B cell (primary cell): ENCODE measurements around the gene SIX5. TPM values are rescaled to one million over a fixed set of nuclear protein-coding genes. Genes with fewer than 3 reads are reported as not detected.

ENCODE experiments used
- ATAC-seq: fragments of 200-7000 bp; cut with Tn5 transposase; one replicate; pipeline ENCODE4 v1.10.0; 2021; ENCODE audit warnings: low read depth, mild to moderate bottlenecking, moderate number of reproducible peaks, moderate library complexity
- CTCF ChIA-PET: fragments of 350-600 bp; sonication (Branson Sonifier 250); formaldehyde crosslinking; loops from one replicate; lab custom pipeline; 2021; ENCODE audit warnings: antibody characterized with exemption, inconsistent platforms; lab: Charles Lee
- POLR2A ChIA-PET: fragments of 350-600 bp; sonication (Branson Sonifier 250); formaldehyde crosslinking; loops from one replicate; lab custom pipeline; 2021; ENCODE audit warnings: antibody characterized with exemption; lab: Charles Lee
- DNase-seq: peaks from one replicate; pipeline ENCODE4 v3.0.0; 2013
- H2AFZ ChIP-seq: 2 replicates; pipeline ENCODE4 v1.6.1; 2012; ENCODE audit warnings: mild to moderate bottlenecking, low read depth, low read length; ENCODE audit not compliant: insufficient read depth, poor library complexity, severe bottlenecking
- H3K27ac ChIP-seq, 2 donors: 1 replicate in 1 of 2; 2 replicates in 1 of 2; pipeline ENCODE4 v1.5.1; 2012 to 2013; ENCODE audit warnings: low read length in 2 of 2, mild to moderate bottlenecking in 2 of 2, moderate library complexity in 1 of 2
- H3K27me3 ChIP-seq, 4 experiments: fragments of 200-600 bp in 1 of 4; sonication (generic) in 1 of 4; replicated peaks in 1 of 4; 1 replicate in 2 of 4; 2 replicates in 2 of 4; pipeline versions ENCODE4 v1.6.1 to v1.7.0; 2013 to 2016; ENCODE audit warnings: low read length in 3 of 4, mild to moderate bottlenecking in 2 of 4, mixed read lengths in 1 of 4, moderate library complexity in 1 of 4; ENCODE audit not compliant: insufficient read depth in 4 of 4, control insufficient read depth in 3 of 4; ENCODE audit errors: control extremely low read depth in 1 of 4
- H3K36me3 ChIP-seq, 2 experiments: replicated peaks in 1 of 2; 1 replicate in 1 of 2; 2 replicates in 1 of 2; pipeline versions ENCODE4 v1.6.1 to v1.7.1; 2013; ENCODE audit warnings: low read length in 1 of 2; ENCODE audit not compliant: insufficient read depth in 2 of 2, control insufficient read depth in 1 of 2; ENCODE audit errors: control extremely low read depth in 1 of 2, extremely low read depth in 1 of 2
- H3K4me1 ChIP-seq, 2 donors: fragments of 200-600 bp in 1 of 2; sonication (generic) in 1 of 2; 1 replicate in 1 of 2; 2 replicates in 1 of 2; pipeline versions ENCODE4 v1.5.1 to v1.6.1; 2013 to 2017; ENCODE audit warnings: low read length in 2 of 2; ENCODE audit not compliant: control insufficient read depth in 2 of 2, insufficient read depth in 2 of 2
- H3K4me2 ChIP-seq: replicated peaks from 2 replicates; pipeline ENCODE3; 2012; ENCODE audit warnings: mild to moderate bottlenecking, low read depth, low read length; ENCODE audit not compliant: poor library complexity, severe bottlenecking
- H3K4me3 ChIP-seq, 5 experiments: fragments of 200-600 bp in 1 of 5; sonication (generic) in 1 of 5; 1 replicate in 3 of 5; 2 replicates in 2 of 5; pipeline versions ENCODE4 v1.5.1 to v1.7.0; 2011 to 2016; ENCODE audit warnings: low read length in 4 of 5, mild to moderate bottlenecking in 4 of 5, low read depth in 2 of 5, control low read depth in 1 of 5, moderate library complexity in 1 of 5; ENCODE audit not compliant: insufficient read depth in 1 of 5; ENCODE audit errors: control extremely low read depth in 1 of 5, extremely low read depth in 1 of 5
- H3K79me2 ChIP-seq: fragments of 200-600 bp; sonication (generic); one replicate; pipeline ENCODE4 v1.6.0; 2016; ENCODE audit warnings: low read length; ENCODE audit not compliant: control insufficient read depth, insufficient read depth
- H3K9ac ChIP-seq: fragments of 200-600 bp; sonication (generic); 2 replicates; pipeline ENCODE4 v1.6.1; 2017; ENCODE audit warnings: mild to moderate bottlenecking, low read length, moderate library complexity
- H3K9me3 ChIP-seq, 3 donors: one replicate each; pipeline versions ENCODE4 v1.6.1 to v1.7.1; 2013; ENCODE audit warnings: low read length in 2 of 3; ENCODE audit not compliant: control insufficient read depth in 2 of 3, insufficient read depth in 1 of 3; ENCODE audit errors: control extremely low read depth in 1 of 3
- H4K20me1 ChIP-seq: 2 replicates; pipeline ENCODE4 v1.6.0; 2012; ENCODE audit warnings: mild to moderate bottlenecking, low read length; ENCODE audit not compliant: insufficient read depth, control insufficient read depth, poor library complexity, severe bottlenecking
- H3K27ac Mint-ChIP-seq: one replicate; pipeline ENCODE4 v1.8.0; 2021; ENCODE audit warnings: mixed read lengths
- H3K27me3 Mint-ChIP-seq: one replicate; pipeline ENCODE4 v1.8.0; 2021; ENCODE audit warnings: mixed read lengths
- H3K4me1 Mint-ChIP-seq: one replicate; pipeline ENCODE4 v1.8.0; 2021; ENCODE audit warnings: mixed read lengths
- H3K4me3 Mint-ChIP-seq: one replicate; pipeline ENCODE4 v1.8.0; 2021; ENCODE audit warnings: mixed read lengths
- H3K9me3 Mint-ChIP-seq: one replicate; pipeline ENCODE4 v1.8.0; 2022; ENCODE audit warnings: mixed read lengths; ENCODE audit not compliant: insufficient read depth
- CTCF ChIP-seq: fragments of 200-600 bp; IDR thresholded peaks from one replicate; pipeline ENCODE4 v1.8.0; 2022; ENCODE audit warnings: antibody characterized with exemption, mild to moderate bottlenecking
- EZH2 ChIP-seq: IDR thresholded peaks from 2 replicates; pipeline ENCODE4 v1.6.1; 2012; ENCODE audit warnings: borderline replicate concordance, low read depth, mild to moderate bottlenecking, moderate library complexity, low read length; ENCODE audit not compliant: insufficient read depth, poor library complexity, severe bottlenecking
- WGBS: methylation state at CpG from one replicate; pipeline ENCODE4 v1.1.5; 2013; ENCODE audit warnings: missing lambda C conversion rate; ENCODE audit not compliant: insufficient coverage; 5-methylcytosine and 5-hydroxymethylcytosine counted together
- intact Hi-C: fragments of 100-400 bp; cut with micrococcal nuclease; formaldehyde crosslinking; loops from one replicate; pipeline ENCODE4 v1.10.0; 2022
- polyA plus RNA-seq: library from polyadenylated mRNA; depleted of rRNA; stranded (reverse); fragments of >200 nt; gene quantifications from 2 replicates; pipeline ENCODE4 v1.2.3, GENCODE V29; 2012
- total RNA-seq, 2 donors: library from RNA; stranded (reverse); fragments of 120-200 nt in 1 of 2; gene quantifications; 1 replicate in 1 of 2; 2 replicates in 1 of 2; pipeline versions ENCODE4 v1.2.3 to v1.2.4, GENCODE V29; 2013 to 2022

Gene SIX5
- total and polyA plus RNA-seq, 2 donors (not counting 1 experiment from before 2014, with no cell fraction given): 1.4 to 2.1 TPM

- TF ChIP-seq CTCF (no peak), EZH2 (no peak)
- peaks cover 19 to 23% of the 10 kb centered on the region in 2 donors for H3K4me1 ChIP-seq
- H3K4me2 ChIP-seq: peak overlapping the region; percentile 78
- no peak for ATAC-seq
- H3K36me3 ChIP-seq: peaks cover 0 to 16% of the 10 kb centered on the region in 2 experiments
- H3K27ac ChIP-seq: no peak overlapping the region
- peak overlapping the region; percentile 47 for H3K9ac ChIP-seq
- peak overlapping the region; percentile 46 for H2AFZ ChIP-seq
- ChIA-PET POLR2A (no interaction called here), CTCF (interaction anchor here (0.7 to 2.0 kb wide), 5 partner anchors 15 to 88 kb away, joined by 3 to 23 read pairs (median 4); partner anchors contain the start of gene SIX5)
- WGBS: 26% methylated on average over 32 of the region's 44 CpGs
- intact Hi-C loops: loop anchor here (2.0 kb wide), 2 partner anchors 23 to 201 kb away; partner anchors contain the start of gene DMWD
- H4K20me1 ChIP-seq: peaks cover 14% of the 10 kb centered on the region
- no peaks in the 10 kb centered on the region for H3K9me3 Mint-ChIP-seq
- peaks cover 3% of the 10 kb centered on the region for H3K27me3 Mint-ChIP-seq
- peak overlapping the region; percentile 52 for H3K4me3 Mint-ChIP-seq
- H3K9me3 ChIP-seq: no peaks in the 10 kb centered on the region
- H3K4me1 Mint-ChIP-seq: peaks cover 11% of the 10 kb centered on the region
- no peak overlapping the region for H3K27ac Mint-ChIP-seq
- H3K4me3 ChIP-seq: peak overlapping the region in 3 of 5 experiments; percentile 23 to 36 (median 33)
- DNase-seq: peak; percentile 45
- peaks cover 0 to 6% (median 2%) of the 10 kb centered on the region in 4 experiments for H3K27me3 ChIP-seq
- H3K79me2 ChIP-seq: no peaks in the 10 kb centered on the region
Measured at GRCh38 chr19:45815481-45816216, 46.6 kb upstream of the SIX5 start.
